ENCODE measurements around the gene FAM228B.
"Not testable (repeated sequence)": the region's sequence is repeated elsewhere in the genome, so short reads cannot be mapped to it uniquely, and the experiment has no call there.

FAM228B gene

DNA sequence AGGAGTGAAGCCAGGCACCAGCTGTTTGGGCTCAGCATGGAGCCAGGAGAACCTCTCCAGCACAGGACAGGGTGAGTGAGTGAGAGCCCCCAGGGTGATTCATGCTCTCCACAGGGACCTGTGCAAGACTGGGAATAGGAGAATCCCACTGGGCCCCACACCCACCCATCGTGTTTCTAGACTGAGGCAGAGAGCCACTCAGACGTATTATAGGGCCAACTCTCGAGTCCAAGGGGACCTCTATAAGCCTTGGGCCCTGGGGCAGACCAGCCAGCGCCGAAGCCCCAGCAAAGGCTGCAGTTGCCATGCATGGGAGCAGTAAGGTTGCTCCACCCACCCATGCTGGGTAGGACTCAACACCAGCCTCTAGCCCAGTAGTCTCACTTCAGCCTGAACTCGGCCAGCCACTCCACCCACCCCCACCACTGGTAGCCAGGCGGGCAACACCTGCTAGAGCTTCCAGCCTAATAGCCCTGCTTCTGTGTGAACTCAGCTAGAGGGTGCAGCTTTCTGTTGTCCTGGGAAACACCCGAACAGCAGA, 19.1 kb upstream of the FAM228B start:
- DNase-seq = no peak

DNA sequence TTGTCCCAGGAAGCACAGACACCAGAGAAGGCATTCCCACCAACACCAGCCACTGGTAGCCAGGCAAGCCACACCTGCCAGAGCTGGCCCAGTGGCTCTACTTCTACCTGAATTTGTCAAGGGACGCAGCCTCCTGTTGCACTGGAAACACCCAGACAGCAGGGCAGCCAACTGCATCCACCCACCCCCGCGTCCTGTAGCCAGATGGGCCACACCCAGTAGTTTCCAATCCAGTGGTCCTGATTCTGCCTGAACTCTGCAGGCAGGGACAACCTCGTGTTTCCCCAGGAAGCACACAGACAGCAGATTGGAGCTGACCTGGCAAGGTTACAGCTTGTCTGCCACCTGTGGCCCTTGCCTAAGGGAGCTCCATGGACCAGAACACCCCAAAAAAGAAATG, 18.4 kb upstream of the FAM228B start:
- DNase-seq = no peak

- no peak for DNase-seq
Observed at GRCh38 chr2:24105816-24106215, 17.5 kb upstream of the FAM228B start.

- no peak for DNase-seq
Observed at GRCh38 chr2:24106786-24107185, 16.5 kb upstream of the FAM228B start.

- DNase-seq = no peak
Observed at GRCh38 chr2:24107336-24107735, 15.9 kb upstream of the FAM228B start.

- not testable (repeated sequence) for DNase-seq
Observed at GRCh38 chr2:24109431-24109830, 13.8 kb upstream of the FAM228B start.

- DNase-seq = no peak
Observed at GRCh38 chr2:24110660-24111303, 12.5 kb upstream of the FAM228B start.

DNA sequence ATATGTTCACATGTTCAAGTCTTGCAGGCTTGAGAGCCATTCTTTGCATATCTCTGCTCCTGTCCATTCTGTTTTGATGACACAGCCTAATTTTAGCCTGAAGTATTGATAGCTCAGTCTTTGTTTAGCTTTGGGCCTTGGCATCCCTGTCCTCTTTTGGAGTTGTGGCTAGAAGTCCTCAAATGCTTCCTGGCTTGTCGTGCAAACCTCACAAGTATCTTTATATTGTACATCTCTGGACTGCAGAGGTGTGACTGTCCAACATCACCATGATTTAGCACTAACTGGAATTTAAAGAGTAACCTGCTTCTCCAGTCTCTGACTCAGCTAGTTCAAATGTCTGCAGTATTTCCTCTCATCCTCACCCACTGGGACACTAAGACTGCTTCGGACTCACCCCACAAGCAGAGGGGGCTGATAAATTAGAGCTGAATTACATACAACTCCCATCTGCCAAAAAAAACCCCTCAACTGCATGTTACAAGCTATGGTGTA, 11.8 kb upstream of the FAM228B start:
- DNase-seq = no peak

- no peak for DNase-seq
Observed at GRCh38 chr2:24115057-24115456, 8.2 kb upstream of the FAM228B start.

DNA sequence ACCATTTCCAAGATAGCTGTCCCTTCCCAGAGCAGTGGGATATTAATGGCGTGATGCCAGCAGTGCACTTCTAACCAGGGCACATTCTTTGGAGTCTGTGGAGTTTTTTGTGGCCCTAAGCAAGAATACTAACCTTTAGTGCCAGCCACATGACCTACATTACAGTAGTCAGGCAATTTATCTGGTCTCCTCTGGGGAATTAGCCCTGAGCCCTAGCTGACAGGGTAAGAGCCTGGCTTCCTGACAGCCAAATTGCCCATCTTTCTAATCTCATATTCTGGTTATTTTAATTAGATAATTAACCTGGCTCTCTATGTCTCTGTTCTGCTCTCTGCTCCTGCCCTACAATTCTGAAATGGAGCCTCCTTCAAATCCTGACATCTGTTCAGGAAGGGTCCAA, 5.4 kb upstream of the FAM228B start:
- DNase-seq = no peak

- DNase-seq = peak; percentile 78
Observed at GRCh38 chr2:24121066-24121465, 2.2 kb upstream of the FAM228B start.

DNA sequence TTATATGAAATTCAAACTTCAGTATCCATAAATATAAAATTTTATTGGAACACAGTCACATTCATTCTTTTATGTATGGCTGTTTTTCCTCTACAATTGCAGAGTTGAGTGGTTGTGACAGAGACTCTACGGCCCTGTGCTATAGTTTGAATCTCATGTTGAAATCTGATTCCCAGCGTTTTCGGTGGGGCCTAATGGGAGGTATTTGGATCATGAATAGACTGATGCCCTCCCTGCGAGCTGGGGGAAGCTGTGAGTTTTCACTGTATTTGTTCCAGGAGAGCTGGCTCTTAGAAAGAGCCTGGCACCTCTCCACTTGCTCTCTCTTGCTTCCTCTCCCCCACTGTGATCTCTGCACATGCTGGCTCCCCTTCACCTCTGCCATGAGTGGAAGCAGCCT, 1.8 kb upstream of the FAM228B start:
- peak; percentile 75 for DNase-seq

GRCh38 chr2:24122366-24123194, 689 bp upstream of the FAM228B start:
- DNase-seq = no peak

GRCh38 chr2:24123922-24124580, 782 bp downstream of the FAM228B start:
- no peak for DNase-seq

DNA sequence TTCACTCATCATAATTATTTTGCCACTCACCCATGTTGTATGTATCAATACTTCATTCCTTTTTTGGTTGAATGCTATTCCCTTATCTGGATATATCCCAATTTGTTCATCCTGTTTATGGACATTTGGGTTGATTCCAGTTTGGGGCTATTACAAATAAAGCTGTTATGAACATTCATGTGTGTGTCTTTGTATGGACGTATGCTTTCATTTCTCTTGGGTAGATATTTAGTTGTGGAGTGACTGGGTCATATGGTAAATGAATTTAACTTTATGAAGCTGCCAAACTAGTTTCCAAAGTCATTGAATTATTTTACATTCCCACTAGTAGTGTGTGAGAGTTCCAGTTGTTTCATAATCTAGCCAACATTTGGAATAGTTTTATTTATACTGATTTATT, 2.7 kb downstream of the FAM228B start:
- DNase-seq = no peak

DNA sequence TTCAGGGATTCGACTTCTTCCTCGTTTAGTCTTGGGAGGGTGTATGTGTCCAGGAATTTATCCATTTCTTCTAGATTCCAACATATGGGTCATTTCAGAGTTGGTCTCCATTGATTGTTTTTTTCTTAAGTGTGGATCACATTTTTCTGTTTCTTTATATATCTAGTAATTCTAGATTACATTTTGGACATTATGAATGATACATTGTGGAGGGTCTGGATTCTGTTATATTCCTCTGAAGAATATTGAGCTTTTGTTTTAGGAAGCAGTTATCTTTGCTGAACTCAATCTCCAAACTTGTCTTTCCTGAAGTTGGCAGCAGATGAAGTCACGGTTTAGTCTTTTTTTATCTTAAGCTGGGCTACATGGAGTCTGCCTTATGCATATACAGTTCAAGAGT, 9.3 kb downstream of the FAM228B start:
- no peak for DNase-seq

DNA sequence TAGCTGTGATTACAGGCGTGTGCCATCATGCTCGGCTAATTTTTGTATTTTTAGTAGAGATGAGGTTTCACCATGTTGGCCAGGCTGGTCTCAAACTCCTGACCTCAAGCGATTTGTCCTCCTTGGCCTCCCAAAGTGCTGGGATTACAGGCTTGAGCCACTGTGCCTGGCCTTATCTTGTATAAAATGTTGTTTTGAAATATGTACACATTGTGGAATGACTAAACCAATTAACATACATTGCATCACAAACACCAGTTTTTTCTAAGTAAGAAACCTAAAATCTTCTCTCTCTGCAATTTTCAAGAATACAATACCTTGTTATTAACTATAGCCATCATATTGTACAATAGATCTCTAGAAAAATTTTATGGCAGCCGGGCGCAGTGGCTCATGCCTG, 17.0 kb downstream of the FAM228B start:
- DNase-seq = not testable (repeated sequence)

DNA sequence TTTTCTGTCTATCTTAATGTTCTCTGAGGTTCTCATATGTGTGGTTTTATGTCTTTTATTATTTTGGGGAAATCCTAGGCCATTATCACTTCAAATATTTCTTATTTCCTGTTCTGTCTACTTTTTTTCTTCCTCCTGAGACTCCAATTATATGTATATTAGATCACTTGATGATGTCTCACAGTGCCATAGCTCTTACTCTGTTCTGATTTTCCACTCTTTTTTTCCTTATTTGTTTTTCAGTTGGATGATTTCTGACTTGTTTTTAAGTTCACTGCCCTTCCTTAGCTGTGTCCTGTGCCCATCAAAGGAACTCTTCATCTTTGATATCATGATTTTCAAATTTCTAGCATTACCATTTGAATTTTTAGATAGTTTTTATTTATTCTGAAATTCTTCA, 24.1 kb downstream of the FAM228B start:
- no peak for DNase-seq

DNA sequence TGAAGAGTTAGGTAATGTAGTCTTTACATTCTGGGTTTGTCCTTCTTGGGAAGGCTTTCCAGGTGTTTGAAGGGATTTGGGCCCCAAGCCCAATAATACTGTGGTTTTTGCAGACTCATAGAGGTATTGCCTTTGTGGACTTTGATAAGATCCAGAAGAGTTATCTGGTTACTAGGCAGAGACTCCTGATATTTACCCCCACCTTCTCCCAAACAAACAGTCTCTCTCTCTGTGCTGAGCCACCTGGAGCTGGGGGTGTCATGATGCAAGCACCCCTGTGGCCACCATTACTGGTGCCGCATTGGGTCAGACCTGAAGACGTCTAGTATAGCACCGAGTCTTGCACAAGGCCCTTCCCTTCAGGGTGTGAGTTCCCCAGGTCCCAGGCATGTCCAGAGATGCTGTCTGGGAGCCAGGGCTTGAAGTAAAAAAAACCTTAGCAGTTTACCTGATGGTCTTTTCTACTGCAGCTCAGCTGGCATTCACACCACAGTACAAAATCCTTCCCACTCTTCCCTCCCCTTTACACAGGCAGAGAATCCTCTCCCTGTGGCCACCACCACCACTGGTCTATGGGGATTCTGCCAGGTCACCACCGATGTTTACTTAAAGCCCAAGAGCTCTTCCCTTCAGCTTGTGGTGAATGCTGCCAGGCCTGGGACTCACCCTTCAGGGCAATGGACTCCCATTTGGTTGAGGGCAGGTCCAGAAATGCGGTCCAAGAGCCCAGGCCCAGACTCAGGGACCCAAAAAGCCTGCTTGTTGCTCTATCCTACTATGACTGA, 29.3 kb downstream of the FAM228B start:
- DNase-seq = no peak

DNA sequence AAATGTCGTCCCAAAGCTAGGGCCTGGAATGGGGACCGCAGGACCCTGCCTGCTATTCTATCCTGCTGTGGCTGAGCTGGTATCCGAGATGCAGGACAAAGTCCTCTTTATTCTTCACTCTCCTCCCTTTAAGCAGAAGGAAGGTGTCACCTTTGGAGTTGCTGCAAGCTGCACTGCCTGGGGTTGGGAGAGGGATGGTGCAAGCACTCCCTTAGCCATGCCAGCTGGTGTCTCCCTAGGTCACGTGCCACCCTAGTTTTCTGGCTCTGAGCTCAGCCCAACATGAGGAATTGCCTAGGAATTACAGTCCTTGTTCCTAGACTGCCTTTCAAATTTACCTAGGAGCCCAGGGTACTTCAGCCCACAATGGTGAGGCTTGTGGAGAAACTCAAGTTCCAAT, 30.2 kb downstream of the FAM228B start:
- DNase-seq = no peak

GRCh38 chr2:24158131-24158530, 34.9 kb downstream of the FAM228B start:
- DNase-seq = no peak

- DNase-seq = no peak
Observed at GRCh38 chr2:24159708-24160107, 36.4 kb downstream of the FAM228B start.

- DNase-seq = no peak
Observed at GRCh38 chr2:24160761-24161160, 37.5 kb downstream of the FAM228B start.
